ENCODE measurements around the gene AXIN1. TPM values are rescaled to one million over a fixed set of nuclear protein-coding genes. Genes with fewer than 3 reads are reported as not detected.
A peak's percentile ranks its signal among the peaks of the same experiment; 100 is the strongest.

AXIN1 gene
- total and polyA plus RNA-seq, 2 of the 8 experiments (the other 6 are each of a cell fraction or from before 2014, with no cell fraction given), result 12.5 to 41.9 TPM

DNA sequence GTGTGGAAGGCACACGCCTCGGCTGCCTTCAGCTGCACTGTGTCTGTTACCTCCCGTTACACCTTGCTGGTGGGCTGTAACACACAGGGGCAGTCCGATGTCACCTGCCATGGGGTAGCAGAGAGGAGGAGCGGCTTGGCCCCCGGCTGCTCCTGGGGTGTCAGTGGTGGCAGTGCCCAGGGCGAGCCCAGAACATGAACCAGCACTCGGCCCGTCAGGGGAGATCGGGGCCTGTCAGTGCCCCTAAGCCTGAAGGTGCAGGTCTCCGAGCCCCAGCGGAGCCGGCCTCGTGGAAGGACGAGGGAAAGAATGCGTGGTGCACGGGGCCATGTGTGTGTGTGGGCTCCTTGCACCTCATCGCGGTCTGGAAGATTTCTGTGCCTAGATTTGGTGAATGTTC lies 92.2 kb downstream of the AXIN1 start:
- H2BK12ac ChIP-seq (ENCODE audit: low read depth, low read length), result no peak overlapping the region
- H3K23ac ChIP-seq (ENCODE audit: insufficient read length), result no peak overlapping the region
- H3K27ac ChIP-seq (ENCODE audit: low read depth, low read length), result no peak overlapping the region
- no peak overlapping the region for H3K14ac ChIP-seq (ENCODE audit: insufficient read length)
- H2BK120ac ChIP-seq (replicated peaks; ENCODE audit: low read depth, low read length), result no peak overlapping the region
- H3K4me3 ChIP-seq (ENCODE audit: extremely low read depth in 1 of 4, insufficient read depth in 2 of 4, low read depth in 3 of 4, low read length in 4 of 4), result no peak overlapping the region
- H4K8ac ChIP-seq (ENCODE audit: extremely low read depth, insufficient read depth, low read length), result no peak overlapping the region
- H3K79me1 ChIP-seq (ENCODE audit: low read depth, low read length), result no peaks in the 10 kb centered on the region
- H3K36me3 ChIP-seq (ENCODE audit: control insufficient read depth in 2 of 4, insufficient read depth in 4 of 4, low read length in 3 of 4), result peaks cover 5 to 13% (median 10%) of the 10 kb centered on the region in 4 experiments; a peak in 6 of 8 replicates
- H3K23me2 ChIP-seq (ENCODE audit: low read depth, low read length), result no peaks in the 10 kb centered on the region
- DNase-seq (ENCODE audit: low read depth in 1 of 2, low spot score in 2 of 2) (no peak), FAIRE-seq (no peak)
- H3K4me1 ChIP-seq (replicated peaks in 1 of 4; ENCODE audit: control insufficient read depth in 3 of 4, insufficient read depth in 4 of 4, low read length in 3 of 4), result no peaks in the 10 kb centered on the region
- no peak overlapping the region for H3K9ac ChIP-seq (replicated peaks in 1 of 4; ENCODE audit: extremely low read depth in 1 of 4, low read depth in 3 of 4, low read length in 3 of 4)
- no peak overlapping the region for H3K56ac ChIP-seq (replicated peaks; ENCODE audit: insufficient read length, low read depth, low read length)
- ChIA-PET POLR2A (ENCODE audit: partially characterized antibody) (interaction anchor here (2.0 kb wide), 1 partner anchor 9 kb away, joined by 4 read pairs; no protein-coding TSS in a partner anchor), CTCF (ENCODE audit: partially characterized antibody) (interaction anchor here (0.6 kb wide), 1 partner anchor 185 kb away, joined by 3 read pairs; no protein-coding TSS in a partner anchor)
- no peaks in the 10 kb centered on the region for H3K79me2 ChIP-seq (ENCODE audit: control insufficient read depth in 1 of 2, insufficient read depth in 2 of 2, low read length in 2 of 2)
- H3K4ac ChIP-seq (replicated peaks; ENCODE audit: insufficient read length, low read depth, low read length), result no peak overlapping the region
- no peak overlapping the region for H2BK20ac ChIP-seq (ENCODE audit: low read length)
- no peak overlapping the region for H2AK5ac ChIP-seq (ENCODE audit: low read depth, low read length)
- no peak overlapping the region for H2AFZ ChIP-seq (ENCODE audit: low read length)
- 94% methylated on average over 19 of the region's 19 CpGs; no CpG with 5 or more reads in 1 of the 2 experiments for WGBS, 2 experiments (ENCODE audit: extremely low coverage in 1 of 2, insufficient coverage in 1 of 2, insufficient read length in 1 of 2, insufficient replicate concordance in 2 of 2, low coverage in 1 of 2, low lambda C conversion rate in 2 of 2, missing lambda C conversion rate in 1 of 2)
- no peak overlapping the region for H2BK15ac ChIP-seq (ENCODE audit: low read length)
- H3K18ac ChIP-seq (ENCODE audit: extremely low read depth, low read length), result no peak overlapping the region
- H4K5ac ChIP-seq (ENCODE audit: insufficient read length, low read depth, low read length), result no peak overlapping the region
- peak overlapping the region; percentile 66; the same call in 1 of the 2 replicates for H2BK5ac ChIP-seq (ENCODE audit: low read depth, low read length)
- H3K27me3 ChIP-seq (replicated peaks in 1 of 4; ENCODE audit: control insufficient read depth in 3 of 4, extremely low read depth in 1 of 4, insufficient read depth in 3 of 4, low read length in 3 of 4), result no peaks in the 10 kb centered on the region
- H4K20me1 ChIP-seq (replicated peaks in 1 of 2; ENCODE audit: control insufficient read depth in 1 of 2, insufficient read depth in 2 of 2, low read length in 2 of 2), result peaks cover 0 to 12% of the 10 kb centered on the region in 2 experiments
- H3K9me3 ChIP-seq (ENCODE audit: insufficient read depth in 2 of 2, low read depth in 1 of 2, low read length in 1 of 2), result no peaks in the 10 kb centered on the region
- no peak overlapping the region for H3K4me2 ChIP-seq (ENCODE audit: insufficient read depth in 1 of 2, low read depth in 2 of 2, low read length in 2 of 2)
- H4K91ac ChIP-seq (replicated peaks; ENCODE audit: insufficient read length, low read length), result no peak overlapping the region
- no peak for TF ChIP-seq BRCA1 (IDR thresholded peaks at IDR 0.05; ENCODE audit: low read depth, low read length)
- TF ChIP-seq, protein P1, sequence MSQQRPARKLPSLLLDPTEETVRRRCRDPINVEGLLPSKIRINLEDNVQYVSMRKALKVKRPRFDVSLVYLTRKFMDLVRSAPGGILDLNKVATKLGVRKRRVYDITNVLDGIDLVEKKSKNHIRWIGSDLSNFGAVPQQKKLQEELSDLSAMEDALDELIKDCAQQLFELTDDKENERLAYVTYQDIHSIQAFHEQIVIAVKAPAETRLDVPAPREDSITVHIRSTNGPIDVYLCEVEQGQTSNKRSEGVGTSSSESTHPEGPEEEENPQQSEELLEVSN (IDR thresholded peaks at IDR 0.05), result no peak
- no peak for TF ChIP-seq KDM4A (IDR thresholded peaks at IDR 0.05; ENCODE audit: low read depth, low read length, severe bottlenecking)
- no peak for TF ChIP-seq SIRT6 (IDR thresholded peaks at IDR 0.05; ENCODE audit: low read length)
- no peak for TF ChIP-seq TEAD4 (IDR thresholded peaks at IDR 0.05; ENCODE audit: low read depth, low read length)
- TF ChIP-seq YY1 (IDR thresholded peaks at IDR 0.05; ENCODE audit: low read depth, low read length), result no peak
- TF ChIP-seq SIN3A (conservative IDR thresholded peaks at IDR 0.05 in 1 of 2, IDR thresholded peaks at IDR 0.05 in 1 of 2; ENCODE audit: low read depth in 1 of 2, low read length in 2 of 2), result no peak
- TF ChIP-seq TAF7 (optimal IDR thresholded peaks at IDR 0.05; ENCODE audit: borderline replicate concordance, low read depth, low read length), result no peak
- TF ChIP-seq CHD2 (IDR thresholded peaks at IDR 0.05; ENCODE audit: low read length), result no peak
- TF ChIP-seq MAFK (IDR thresholded peaks at IDR 0.05; ENCODE audit: low read depth, low read length), result no peak
- TF ChIP-seq HDAC2 (IDR thresholded peaks at IDR 0.05; ENCODE audit: borderline replicate concordance in 1 of 2, low read depth in 2 of 2, low read length in 2 of 2), result no peak
- no peak for TF ChIP-seq BACH1 (IDR thresholded peaks at IDR 0.05; ENCODE audit: low read length)
- TF ChIP-seq CBX8 (IDR thresholded peaks at IDR 0.05; ENCODE audit: borderline replicate concordance, low read depth, low read length), result no peak
- TF ChIP-seq TAF1 (IDR thresholded peaks at IDR 0.05; ENCODE audit: low read depth, low read length), result no peak
